ENCODE data around the gene MARCHF10. TPM values are rescaled to one million over a fixed set of nuclear protein-coding genes. Genes with fewer than 3 reads are reported as not detected.

MARCHF10 gene
- total and polyA plus RNA-seq, 9 of the 15 experiments (the other 6 are each of a cell fraction or from before 2014, with no cell fraction given) = not detected

DNA sequence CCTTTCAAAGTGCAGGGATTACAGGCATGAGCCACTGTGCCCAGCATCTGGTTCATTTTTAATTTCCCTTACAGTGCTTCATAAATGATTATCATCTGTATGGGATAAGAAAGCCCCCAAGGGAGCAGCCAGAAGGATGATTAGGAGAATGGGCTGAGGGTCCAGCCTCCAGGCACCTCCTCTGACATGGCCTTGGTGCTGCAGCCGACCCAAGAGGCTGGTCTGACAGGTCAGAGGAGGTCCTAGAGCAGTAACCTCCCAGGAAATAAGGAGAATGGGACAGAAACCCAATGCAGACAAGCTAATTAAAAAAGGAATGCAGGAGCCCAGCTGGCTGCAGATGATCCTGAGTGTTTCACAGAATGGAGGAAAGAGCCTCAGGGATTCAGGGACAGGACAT, 151.7 kb downstream of the MARCHF10 start:
- no peak overlapping the region for H2AFZ ChIP-seq (ENCODE audit: low read depth, low read length)
- peaks cover 13 to 25% of the 10 kb centered on the region in 2 experiments for H3K4me1 ChIP-seq (replicated peaks in 1 of 2; ENCODE audit: control insufficient read depth in 2 of 2, insufficient read depth in 2 of 2, low read length in 2 of 2)
- no peak overlapping the region for H3K27ac ChIP-seq (ENCODE audit: extremely low read depth, low read depth, low read length)
- ATAC-seq (no peak), FAIRE-seq (no peak), DNase-seq (ENCODE audit: extremely low read depth in 1 of 4, low spot score in 3 of 4) (no peak)
- 0% methylated on average over 1 of the region's 1 CpG for WGBS (ENCODE audit: insufficient coverage, low coverage, missing lambda C conversion rate)
- peaks cover 0 to 10% of the 10 kb centered on the region in 2 experiments; a peak in 1 of 5 replicates for H3K27me3 ChIP-seq (ENCODE audit: control insufficient read depth in 2 of 2, insufficient read depth in 2 of 2, low read length in 2 of 2)
- H3K79me2 ChIP-seq (ENCODE audit: control insufficient read depth, insufficient read depth, low read length) = no peaks in the 10 kb centered on the region
- in situ Hi-C loops (cut with MboI) (no loop called here), intact Hi-C loops (cut with micrococcal nuclease) (no loop called here)
- no peaks in the 10 kb centered on the region for H3K36me3 ChIP-seq (ENCODE audit: control insufficient read depth, insufficient read depth, low read length)
- POLR2A ChIA-PET = no interaction called here
- no TSS peak for BruUV-seq (replicated peaks)
- H3K4me2 ChIP-seq (ENCODE audit: insufficient read depth, low read length) = no peak overlapping the region
- no peaks in the 10 kb centered on the region for H3K9me1 ChIP-seq (ENCODE audit: control insufficient read depth, insufficient read depth, low read length)
- H3K9ac ChIP-seq (ENCODE audit: insufficient read depth in 1 of 2, low read depth in 2 of 2, low read length in 2 of 2) = no peak overlapping the region
- 0 out of 2 replicates have a peak, but pooled peaks cover 5% of the 10 kb centered on the region for H4K20me1 ChIP-seq (replicated peaks; ENCODE audit: control insufficient read depth, insufficient read depth, low read length)
- CTCF ChIA-PET (ENCODE audit: low intra/inter-chr PET ratio) = no interaction called here
- no peak overlapping the region for H3K4me3 ChIP-seq
- no peaks in the 10 kb centered on the region for H3K9me3 ChIP-seq (replicated peaks; ENCODE audit: control insufficient read depth, insufficient read depth, low read depth, low read length)
- TF ChIP-seq KDM1A (IDR thresholded peaks at IDR 0.05) (no peak), NR2C2 (CRISPR knock-in tag; IDR thresholded peaks at IDR 0.05) (no peak), NR2C2 (tag; IDR thresholded peaks at IDR 0.05) (no peak), HDAC6 (IDR thresholded peaks at IDR 0.05; ENCODE audit: low read depth, low read length) (no peak), ZNF354B (CRISPR knock-in tag; IDR thresholded peaks at IDR 0.05) (no peak), ZFPM2 (CRISPR knock-in tag; IDR thresholded peaks at IDR 0.05) (no peak), GTF3C2 (IDR thresholded peaks at IDR 0.05; ENCODE audit: borderline replicate concordance, extremely low read depth, insufficient read length) (no peak), NCOA2 (IDR thresholded peaks at IDR 0.05; ENCODE audit: partially characterized antibody in 2 of 2) (no peak), NRF1 (conservative IDR thresholded peaks at IDR 0.05 in 1 of 2, IDR thresholded peaks at IDR 0.05 in 1 of 2) (no peak), ZNF584 (CRISPR knock-in tag; IDR thresholded peaks at IDR 0.05; ENCODE audit: low read depth) (no peak), YY1 (IDR thresholded peaks at IDR 0.05; ENCODE audit: borderline replicate concordance in 1 of 3, control insufficient read depth in 1 of 3, extremely low read depth in 1 of 3, insufficient read depth in 3 of 3, insufficient read length in 1 of 3, insufficient replicate concordance in 2 of 3, low read depth in 1 of 3, low read length in 2 of 3) (no peak)
- TF ChIP-seq, protein P1, sequence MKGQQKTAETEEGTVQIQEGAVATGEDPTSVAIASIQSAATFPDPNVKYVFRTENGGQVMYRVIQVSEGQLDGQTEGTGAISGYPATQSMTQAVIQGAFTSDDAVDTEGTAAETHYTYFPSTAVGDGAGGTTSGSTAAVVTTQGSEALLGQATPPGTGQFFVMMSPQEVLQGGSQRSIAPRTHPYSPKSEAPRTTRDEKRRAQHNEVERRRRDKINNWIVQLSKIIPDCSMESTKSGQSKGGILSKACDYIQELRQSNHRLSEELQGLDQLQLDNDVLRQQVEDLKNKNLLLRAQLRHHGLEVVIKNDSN (CRISPR knock-in tag; IDR thresholded peaks at IDR 0.05) = no peak
- TF ChIP-seq, protein P2, sequence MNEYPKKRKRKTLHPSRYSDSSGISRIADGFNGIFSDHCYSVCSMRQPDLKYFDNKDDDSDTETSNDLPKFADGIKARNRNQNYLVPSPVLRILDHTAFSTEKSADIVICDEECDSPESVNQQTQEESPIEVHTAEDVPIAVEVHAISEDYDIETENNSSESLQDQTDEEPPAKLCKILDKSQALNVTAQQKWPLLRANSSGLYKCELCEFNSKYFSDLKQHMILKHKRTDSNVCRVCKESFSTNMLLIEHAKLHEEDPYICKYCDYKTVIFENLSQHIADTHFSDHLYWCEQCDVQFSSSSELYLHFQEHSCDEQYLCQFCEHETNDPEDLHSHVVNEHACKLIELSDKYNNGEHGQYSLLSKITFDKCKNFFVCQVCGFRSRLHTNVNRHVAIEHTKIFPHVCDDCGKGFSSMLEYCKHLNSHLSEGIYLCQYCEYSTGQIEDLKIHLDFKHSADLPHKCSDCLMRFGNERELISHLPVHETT (CRISPR knock-in tag; conservative IDR thresholded peaks at IDR 0.05 in 1 of 2, IDR thresholded peaks at IDR 0.05 in 1 of 2) = no peak

Data from K562 (cell line).